ENCODE data around the gene BMPR1B. TPM values are rescaled to one million over a fixed set of nuclear protein-coding genes. Genes with fewer than 3 reads are reported as not detected.

BMPR1B gene
- total and polyA plus RNA-seq, 2 donors (not counting 1 experiment from before 2014, with no cell fraction given) = not detected

DNA sequence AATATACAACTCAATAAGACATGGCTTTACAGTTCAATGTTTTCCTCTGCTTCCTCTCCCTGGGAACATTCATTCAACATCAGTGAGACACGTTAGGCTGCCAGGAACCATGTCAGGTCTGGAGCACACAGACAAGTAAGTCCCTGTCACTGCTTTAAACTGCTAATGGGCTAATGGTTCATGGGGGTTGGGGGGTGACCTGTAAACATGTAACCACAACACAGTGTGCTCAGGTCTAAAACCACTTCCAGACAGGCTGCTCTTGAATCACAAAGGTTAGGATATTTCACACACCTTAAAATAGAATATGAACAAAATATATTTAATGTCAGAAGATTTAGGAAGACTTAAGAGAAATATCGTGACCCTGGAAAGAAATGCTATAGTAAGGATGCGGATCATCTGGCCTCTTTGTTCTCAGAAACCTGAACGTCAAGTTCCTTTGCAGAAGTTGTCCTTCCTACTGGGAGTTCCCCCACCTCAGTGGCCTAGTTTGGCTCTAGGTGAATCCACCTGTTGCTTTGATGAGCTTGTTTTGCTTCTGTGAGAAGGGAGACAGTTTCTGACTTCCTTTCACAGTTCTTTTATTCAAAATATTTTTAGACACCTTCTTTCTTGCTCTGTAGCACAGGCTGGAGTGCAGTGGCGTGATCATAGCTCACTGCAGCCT lies 431.1 kb downstream of the BMPR1B start:
- ATAC-seq (ENCODE audit: low read depth) (no peak), DNase-seq (no peak)
- H3K36me3 ChIP-seq (replicated peaks in 1 of 2; ENCODE audit: control extremely low read depth in 1 of 2, control insufficient read depth in 1 of 2, extremely low read depth in 1 of 2, insufficient read depth in 2 of 2, low read length in 1 of 2) = no peaks in the 10 kb centered on the region
- H2AFZ ChIP-seq (ENCODE audit: insufficient read depth, low read depth, low read length, poor library complexity, severe bottlenecking) = no peak overlapping the region
- TF ChIP-seq, protein P1, sequence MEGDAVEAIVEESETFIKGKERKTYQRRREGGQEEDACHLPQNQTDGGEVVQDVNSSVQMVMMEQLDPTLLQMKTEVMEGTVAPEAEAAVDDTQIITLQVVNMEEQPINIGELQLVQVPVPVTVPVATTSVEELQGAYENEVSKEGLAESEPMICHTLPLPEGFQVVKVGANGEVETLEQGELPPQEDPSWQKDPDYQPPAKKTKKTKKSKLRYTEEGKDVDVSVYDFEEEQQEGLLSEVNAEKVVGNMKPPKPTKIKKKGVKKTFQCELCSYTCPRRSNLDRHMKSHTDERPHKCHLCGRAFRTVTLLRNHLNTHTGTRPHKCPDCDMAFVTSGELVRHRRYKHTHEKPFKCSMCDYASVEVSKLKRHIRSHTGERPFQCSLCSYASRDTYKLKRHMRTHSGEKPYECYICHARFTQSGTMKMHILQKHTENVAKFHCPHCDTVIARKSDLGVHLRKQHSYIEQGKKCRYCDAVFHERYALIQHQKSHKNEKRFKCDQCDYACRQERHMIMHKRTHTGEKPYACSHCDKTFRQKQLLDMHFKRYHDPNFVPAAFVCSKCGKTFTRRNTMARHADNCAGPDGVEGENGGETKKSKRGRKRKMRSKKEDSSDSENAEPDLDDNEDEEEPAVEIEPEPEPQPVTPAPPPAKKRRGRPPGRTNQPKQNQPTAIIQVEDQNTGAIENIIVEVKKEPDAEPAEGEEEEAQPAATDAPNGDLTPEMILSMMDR (IDR thresholded peaks at IDR 0.05) = no peak
- TF ChIP-seq EZH2 (IDR thresholded peaks at IDR 0.05; ENCODE audit: borderline replicate concordance, insufficient read depth, low read depth, low read length, poor library complexity, severe bottlenecking) = no peak
- Mint-ChIP-seq H3K27ac (no peak overlapping the region), H3K4me1 (no peaks in the 10 kb centered on the region), H3K27me3 (no peaks in the 10 kb centered on the region), H3K4me3 (no peak overlapping the region), H3K9me3 (ENCODE audit: insufficient read depth) (no peaks in the 10 kb centered on the region)
- H4K20me1 ChIP-seq (ENCODE audit: control insufficient read depth, insufficient read depth, low read length, poor library complexity, severe bottlenecking) = no peaks in the 10 kb centered on the region
- intact Hi-C loops (cut with micrococcal nuclease) = no loop called here
- no peaks in the 10 kb centered on the region for H3K27me3 ChIP-seq (replicated peaks in 1 of 4; ENCODE audit: control extremely low read depth in 1 of 4, control insufficient read depth in 3 of 4, insufficient read depth in 4 of 4, low read length in 3 of 4)
- H3K27ac ChIP-seq (ENCODE audit: low read length in 2 of 2) = no peak overlapping the region
- CTCF ChIA-PET = no interaction called here
- H3K9ac ChIP-seq (ENCODE audit: low read length) = no peak overlapping the region
- H3K4me3 ChIP-seq (ENCODE audit: control extremely low read depth in 1 of 5, extremely low read depth in 1 of 5, insufficient read depth in 1 of 5, low read depth in 2 of 5, low read length in 4 of 5) = no peak overlapping the region
- no peaks in the 10 kb centered on the region for H3K4me1 ChIP-seq (ENCODE audit: control insufficient read depth in 2 of 2, insufficient read depth in 2 of 2, low read length in 2 of 2)
- 93% methylated on average over 3 of the region's 5 CpGs for WGBS (ENCODE audit: insufficient coverage)
- H3K9me3 ChIP-seq (ENCODE audit: control extremely low read depth in 1 of 3, control insufficient read depth in 2 of 3, insufficient read depth in 1 of 3, low read length in 2 of 3) = peaks cover 0 to 13% (median 0%) of the 10 kb centered on the region in 3 donors
- POLR2A ChIA-PET = no interaction called here
- no peak overlapping the region for H3K4me2 ChIP-seq (replicated peaks; ENCODE audit: low read depth, low read length, poor library complexity, severe bottlenecking)
- H3K79me2 ChIP-seq (ENCODE audit: control insufficient read depth, insufficient read depth, low read length) = no peaks in the 10 kb centered on the region

DNA sequence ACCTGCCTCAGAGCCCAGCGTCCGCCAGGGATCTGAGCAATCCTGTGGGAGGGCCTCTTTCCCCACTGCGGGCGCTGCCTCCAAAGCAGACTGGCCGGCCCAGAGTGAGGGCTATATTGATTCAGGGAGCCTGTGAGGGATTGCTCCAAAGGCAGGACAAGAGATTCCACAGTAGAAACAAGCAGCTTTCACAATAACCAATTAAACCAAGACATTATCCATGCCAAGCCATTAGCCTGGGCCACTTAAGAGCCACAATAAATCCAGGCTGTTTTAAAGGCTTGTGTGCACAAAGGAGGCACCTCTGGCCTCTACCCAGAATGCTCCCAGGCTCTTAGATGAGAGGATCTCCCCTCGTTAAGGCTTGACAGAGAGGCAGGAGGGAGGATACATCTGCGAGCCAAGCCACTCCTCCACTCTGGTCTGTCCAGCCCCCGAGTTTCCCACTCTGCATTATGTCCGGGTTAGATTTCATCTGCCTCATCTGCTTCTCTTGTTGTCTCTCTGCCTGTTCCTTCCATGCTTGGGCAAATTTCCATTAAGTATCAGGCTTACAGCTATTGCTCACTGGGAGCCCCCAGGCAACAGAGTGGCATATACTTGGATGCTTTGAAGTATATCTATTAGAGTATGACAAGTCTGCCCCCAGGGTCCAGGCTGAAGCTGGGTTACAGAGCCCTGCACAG lies 433.1 kb downstream of the BMPR1B start:
- Histone ChIP-seq H3K9me3 (ENCODE audit: control extremely low read depth in 1 of 3, control insufficient read depth in 2 of 3, insufficient read depth in 1 of 3, low read length in 2 of 3) (peaks cover 0 to 13% (median 0%) of the 10 kb centered on the region in 3 donors), H3K4me2 (replicated peaks; ENCODE audit: low read depth, low read length, poor library complexity, severe bottlenecking) (no peak overlapping the region), H3K27ac (ENCODE audit: low read length in 2 of 2) (no peak overlapping the region), H3K36me3 (replicated peaks in 1 of 2; ENCODE audit: control extremely low read depth in 1 of 2, control insufficient read depth in 1 of 2, extremely low read depth in 1 of 2, insufficient read depth in 2 of 2, low read length in 1 of 2) (no peaks in the 10 kb centered on the region), H3K79me2 (ENCODE audit: control insufficient read depth, insufficient read depth, low read length) (no peaks in the 10 kb centered on the region), H4K20me1 (ENCODE audit: control insufficient read depth, insufficient read depth, low read length, poor library complexity, severe bottlenecking) (no peaks in the 10 kb centered on the region), H2AFZ (ENCODE audit: insufficient read depth, low read depth, low read length, poor library complexity, severe bottlenecking) (no peak overlapping the region), H3K4me1 (ENCODE audit: control insufficient read depth in 2 of 2, insufficient read depth in 2 of 2, low read length in 2 of 2) (no peaks in the 10 kb centered on the region), H3K4me3 (ENCODE audit: control extremely low read depth in 1 of 5, extremely low read depth in 1 of 5, insufficient read depth in 1 of 5, low read depth in 2 of 5, low read length in 4 of 5) (no peak overlapping the region), H3K9ac (ENCODE audit: low read length) (no peak overlapping the region), H3K27me3 (replicated peaks in 1 of 4; ENCODE audit: control extremely low read depth in 1 of 4, control insufficient read depth in 3 of 4, insufficient read depth in 4 of 4, low read length in 3 of 4) (no peaks in the 10 kb centered on the region)
- ChIA-PET POLR2A (no interaction called here), CTCF (no interaction called here)
- no peak overlapping the region for H3K27ac Mint-ChIP-seq
- no peak for TF ChIP-seq EZH2 (IDR thresholded peaks at IDR 0.05; ENCODE audit: borderline replicate concordance, insufficient read depth, low read depth, low read length, poor library complexity, severe bottlenecking)
- TF ChIP-seq, protein P1 (IDR thresholded peaks at IDR 0.05) = no peak
- H3K4me3 Mint-ChIP-seq = no peak overlapping the region
- 100% methylated on average over 5 of the region's 9 CpGs for WGBS (ENCODE audit: insufficient coverage)
- ATAC-seq (ENCODE audit: low read depth) = no peak
- H3K27me3 Mint-ChIP-seq = no peaks in the 10 kb centered on the region
- no peaks in the 10 kb centered on the region for H3K9me3 Mint-ChIP-seq (ENCODE audit: insufficient read depth)
- H3K4me1 Mint-ChIP-seq = no peaks in the 10 kb centered on the region
- no peak for DNase-seq
- intact Hi-C loops (cut with micrococcal nuclease) = no loop called here
